ENCODE data around the gene ZFAND2B. TPM values are rescaled to one million over a fixed set of nuclear protein-coding genes. Genes with fewer than 3 reads are reported as not detected.

Gene ZFAND2B
- total RNA-seq, 1 experiment from 2014 or later = 31.4 TPM

DNA sequence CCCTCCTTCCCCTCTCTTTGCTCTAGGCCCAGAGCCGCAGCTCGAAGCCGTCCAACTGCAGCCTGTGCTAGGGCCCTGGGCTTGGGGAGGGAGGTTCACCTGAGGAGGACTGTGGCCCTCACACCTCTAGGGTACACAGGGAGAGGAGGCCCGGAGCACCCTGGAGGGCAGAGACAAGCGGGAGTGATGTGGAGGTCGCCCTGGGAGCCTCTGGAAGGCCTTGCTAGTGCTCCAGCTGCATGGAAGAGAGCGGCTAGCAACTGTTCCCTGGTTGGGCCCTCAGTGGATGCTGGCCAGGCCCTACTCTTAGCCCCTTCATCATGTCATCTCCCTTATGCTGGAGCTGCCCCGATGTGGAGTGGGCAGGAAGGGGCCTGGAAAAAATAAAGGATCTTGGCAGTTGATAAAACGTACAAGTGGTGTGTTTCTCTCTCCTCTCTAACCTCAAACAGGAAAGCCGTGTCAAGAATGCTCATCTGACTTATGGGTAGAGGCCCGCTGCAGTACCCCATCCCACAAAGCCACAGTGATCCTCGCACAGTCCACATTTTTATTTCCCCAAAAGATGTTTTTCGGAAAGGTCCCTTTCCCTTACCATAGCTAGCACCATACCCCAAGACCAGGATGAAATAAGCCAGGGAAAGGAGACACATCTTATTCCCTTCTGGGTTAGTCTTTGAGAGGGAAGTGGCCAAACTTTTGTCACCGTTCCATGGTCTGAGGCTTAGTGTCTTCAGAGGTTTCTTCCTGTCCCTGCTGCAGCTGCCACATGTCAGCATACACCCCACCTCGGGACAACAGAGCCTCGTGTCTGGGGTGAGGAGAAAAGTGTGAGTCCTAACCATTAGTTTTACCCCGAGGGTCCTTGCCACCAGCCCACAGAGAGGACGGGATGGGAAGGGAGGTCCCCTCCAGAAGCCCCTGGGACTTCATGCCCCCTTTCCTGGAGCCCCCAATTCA is 2.9 kb downstream of the ZFAND2B start:
- BruUV-seq (replicated peaks) = no TSS peak
- Histone ChIP-seq H3K9ac (ENCODE audit: low read length) (no peak overlapping the region), H3K4me1 (ENCODE audit: control insufficient read depth in 1 of 2, insufficient read depth in 2 of 2, low read length in 2 of 2) (peaks cover 11 to 17% of the 10 kb centered on the region in 2 experiments)

More for the DNA sequence above, 2.9 kb downstream of the ZFAND2B start:
- Histone ChIP-seq H4K20me1 (ENCODE audit: insufficient read depth) (no peaks in the 10 kb centered on the region), H3K9me2 (ENCODE audit: insufficient read depth) (no peaks in the 10 kb centered on the region), H3K4me3 (replicated peaks in 1 of 2; ENCODE audit: low read depth in 1 of 2, low read length in 2 of 2) (no peak overlapping the region), H3K79me2 (ENCODE audit: insufficient read depth, low read length) (no peaks in the 10 kb centered on the region), H3K9me3 (ENCODE audit: control insufficient read depth in 1 of 2, insufficient read depth in 1 of 2, low read depth in 1 of 2, low read length in 2 of 2) (peaks cover 0 to 7% of the 10 kb centered on the region in 2 experiments; a peak in 2 of 4 replicates), H3K4me2 (ENCODE audit: low read length) (no peak overlapping the region), H3K27me3 (ENCODE audit: insufficient read depth, low read length) (no peaks in the 10 kb centered on the region), H3K27ac (ENCODE audit: low read depth, low read length) (no peak overlapping the region), H3K36me3 (ENCODE audit: control insufficient read depth in 1 of 2, insufficient read depth in 2 of 2, low read length in 2 of 2) (peaks cover 10 to 23% of the 10 kb centered on the region in 2 experiments; a peak in 3 of 4 replicates), H2AFZ (ENCODE audit: low read depth, low read length, poor library complexity, severe bottlenecking) (no peak overlapping the region)
- DNase-seq (ENCODE audit: low read depth, low spot score) (no peak), ATAC-seq (no peak)
- ChIA-PET CTCF (no interaction called here), RAD21 (ENCODE audit: low non-redundant PET in 1 of 2, low total read pairs in 2 of 2, uncharacterized antibody in 2 of 2, unreplicated experiment in 2 of 2) (no interaction called here), POLR2A (no interaction called here)
- TF ChIP-seq EZH2phosphoT487 (IDR thresholded peaks at IDR 0.05; ENCODE audit: borderline replicate concordance) = no peak
- no peak for TF ChIP-seq EZH2 (IDR thresholded peaks at IDR 0.05)
- TF ChIP-seq, protein P1, sequence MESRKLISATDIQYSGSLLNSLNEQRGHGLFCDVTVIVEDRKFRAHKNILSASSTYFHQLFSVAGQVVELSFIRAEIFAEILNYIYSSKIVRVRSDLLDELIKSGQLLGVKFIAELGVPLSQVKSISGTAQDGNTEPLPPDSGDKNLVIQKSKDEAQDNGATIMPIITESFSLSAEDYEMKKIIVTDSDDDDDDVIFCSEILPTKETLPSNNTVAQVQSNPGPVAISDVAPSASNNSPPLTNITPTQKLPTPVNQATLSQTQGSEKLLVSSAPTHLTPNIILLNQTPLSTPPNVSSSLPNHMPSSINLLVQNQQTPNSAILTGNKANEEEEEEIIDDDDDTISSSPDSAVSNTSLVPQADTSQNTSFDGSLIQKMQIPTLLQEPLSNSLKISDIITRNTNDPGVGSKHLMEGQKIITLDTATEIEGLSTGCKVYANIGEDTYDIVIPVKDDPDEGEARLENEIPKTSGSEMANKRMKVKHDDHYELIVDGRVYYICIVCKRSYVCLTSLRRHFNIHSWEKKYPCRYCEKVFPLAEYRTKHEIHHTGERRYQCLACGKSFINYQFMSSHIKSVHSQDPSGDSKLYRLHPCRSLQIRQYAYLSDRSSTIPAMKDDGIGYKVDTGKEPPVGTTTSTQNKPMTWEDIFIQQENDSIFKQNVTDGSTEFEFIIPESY (IDR thresholded peaks at IDR 0.05; ENCODE audit: extremely low read depth, insufficient replicate concordance, low read length) = no peak
- no peak for TF ChIP-seq POLR2AphosphoS5 (IDR thresholded peaks at IDR 0.05; ENCODE audit: low read depth, low read length)
- no peak for TF ChIP-seq ZNF274 (IDR thresholded peaks at IDR 0.05; ENCODE audit: low read depth, low read length)
- intact Hi-C loops (cut with micrococcal nuclease) = loop anchor here (2.0 kb wide), 2 partner anchors 39 to 49 kb away; partner anchors contain the start of genes NHEJ1 and SLC23A3
